Neural cell (in vitro differentiated cells): ENCODE data around the gene NUTM1. TPM values are rescaled to one million over a fixed set of nuclear protein-coding genes. Genes with fewer than 3 reads are reported as not detected.
A peak's percentile ranks its signal among the peaks of the same experiment; 100 is the strongest.

Experiments used
- H2AFZ ChIP-seq: fragments of 200-600, 300-800 bp; sonication (generic), shearing (Covaris generic); 2 replicates; pipeline ENCODE4 v1.6.0; 2014; ENCODE audit warnings: low read depth, mild to moderate bottlenecking, antibody characterized with exemption, low read length, moderate library complexity
- H3F3A ChIP-seq: fragments of 200-600 bp; shearing (Covaris generic); 2 replicates; pipeline ENCODE4 v1.6.1; 2016; ENCODE audit warnings: mild to moderate bottlenecking, moderate library complexity, mixed read lengths, antibody characterized with exemption, low read length; ENCODE audit not compliant: insufficient read depth, poor library complexity, severe bottlenecking
- H3K27ac ChIP-seq: fragments of 200-600, 300-800 bp; sonication (generic), shearing (Covaris generic); 2 replicates; pipeline ENCODE4 v1.5.1; 2014; ENCODE audit warnings: mild to moderate bottlenecking, low read length, moderate library complexity
- H3K27me3 ChIP-seq: fragments of 300-800, 200-600 bp; sonication (generic), shearing (Covaris generic); 2 replicates; pipeline ENCODE4 v1.6.0; 2014; ENCODE audit warnings: mild to moderate bottlenecking, low read depth, low read length, moderate library complexity; ENCODE audit not compliant: insufficient read depth
- H3K36me3 ChIP-seq: fragments of 300-800, 200-600 bp; sonication (generic), shearing (Covaris generic); 2 replicates; pipeline ENCODE4 v1.5.1; 2014; ENCODE audit warnings: mild to moderate bottlenecking, antibody characterized with exemption, low read length, moderate library complexity; ENCODE audit not compliant: insufficient read depth
- H3K4me2 ChIP-seq: fragments of 300-800, 200-600 bp; sonication (generic), shearing (Covaris generic); 2 replicates; pipeline ENCODE4 v1.6.0; 2014; ENCODE audit warnings: mild to moderate bottlenecking, low read length
- H3K4me3 ChIP-seq: fragments of 300-800, 200-600 bp; sonication (generic), shearing (Covaris generic); 2 replicates; pipeline ENCODE4 v1.5.1; 2014; ENCODE audit warnings: mild to moderate bottlenecking, low read length, moderate library complexity
- H3K79me2 ChIP-seq: fragments of 200-600 bp; shearing (Covaris generic); replicated peaks from 2 replicates; pipeline ENCODE4 v1.6.0; 2014; ENCODE audit warnings: mild to moderate bottlenecking, low read length, moderate library complexity; ENCODE audit not compliant: insufficient read depth
- H3K9ac ChIP-seq: fragments of 300-800, 200-600 bp; sonication (generic), shearing (Covaris generic); 2 replicates; pipeline ENCODE4 v1.6.1; 2016; ENCODE audit warnings: mild to moderate bottlenecking, low read length, mixed read lengths
- H3K9me2 ChIP-seq: fragments of 200-600 bp; shearing (Covaris generic); 2 replicates; pipeline ENCODE4 v1.6.1; 2016; ENCODE audit warnings: mild to moderate bottlenecking, low read length, mixed read lengths; ENCODE audit not compliant: insufficient read depth
- H3K9me3 ChIP-seq: fragments of 200-600, 300-800 bp; sonication (generic), shearing (Covaris generic); 2 replicates; pipeline ENCODE4 v1.6.1; 2016; ENCODE audit warnings: mild to moderate bottlenecking, mixed run types, low read length, moderate library complexity, mixed read lengths
- H4K20me1 ChIP-seq: fragments of 200-600 bp; shearing (Covaris generic); 2 replicates; pipeline ENCODE4 v1.6.1; 2016; ENCODE audit warnings: mild to moderate bottlenecking, mixed run types; ENCODE audit not compliant: insufficient read depth
- CTCF ChIP-seq: fragments of 450-650 bp; IDR thresholded peaks from 2 replicates; pipeline ENCODE4 v1.5.1; 2014; ENCODE audit warnings: antibody characterized with exemption, mild to moderate bottlenecking, moderate library complexity; ENCODE audit not compliant: poor library complexity, severe bottlenecking
- EP300 ChIP-seq: fragments of 450-650 bp; conservative IDR thresholded peaks from 2 replicates; pipeline ENCODE4 v1.6.1; 2014; ENCODE audit warnings: antibody characterized with exemption, mild to moderate bottlenecking, moderate library complexity; ENCODE audit not compliant: poor library complexity, severe bottlenecking
- EZH2 ChIP-seq: fragments of 200-600, 300-800 bp; shearing (Covaris generic), sonication (generic); IDR thresholded peaks from 2 replicates; pipeline ENCODE4 v1.6.1; 2014; ENCODE audit warnings: antibody characterized with exemption, low read length, borderline replicate concordance, mild to moderate bottlenecking; ENCODE audit not compliant: insufficient read depth, poor library complexity, severe bottlenecking
- MXI1 ChIP-seq: fragments of 450-650 bp; conservative IDR thresholded peaks from 2 replicates; pipeline ENCODE4 v1.6.1; 2014; ENCODE audit warnings: antibody characterized with exemption, mild to moderate bottlenecking; ENCODE audit not compliant: poor library complexity, severe bottlenecking
- POLR2AphosphoS5 ChIP-seq: IDR thresholded peaks from 2 replicates; pipeline ENCODE4 v1.6.1; 2012
- RAD21 ChIP-seq: fragments of 450-650 bp; conservative IDR thresholded peaks from 2 replicates; pipeline ENCODE4 v1.6.1; 2014; ENCODE audit warnings: antibody characterized with exemption, mild to moderate bottlenecking, moderate library complexity
- REST ChIP-seq: IDR thresholded peaks from 2 replicates; pipeline ENCODE4 v1.6.1; 2012; ENCODE audit warnings: borderline replicate concordance
- SMC3 ChIP-seq: fragments of 450-650 bp; conservative IDR thresholded peaks from 2 replicates; pipeline ENCODE4 v1.6.1; 2014; ENCODE audit warnings: antibody characterized with exemption, mild to moderate bottlenecking, moderate library complexity; ENCODE audit not compliant: poor library complexity
- TAF1 ChIP-seq: IDR thresholded peaks from 2 replicates; pipeline ENCODE4 v1.6.1; 2012; ENCODE audit warnings: low read depth
- polyA plus RNA-seq: library from polyadenylated mRNA; depleted of rRNA; stranded (reverse); fragments of >200 nt; gene quantifications from 2 replicates; pipeline ENCODE4 v1.2.3, GENCODE V29; 2014

NUTM1 gene
- polyA plus RNA-seq, 1 donor from 2014 or later, result not detected

GRCh38 chr15:34331809-34332208 is 11.3 kb upstream of the NUTM1 start:
- Histone ChIP-seq H3K9me2 (no peaks in the 10 kb centered on the region), H3K27me3 (no peaks in the 10 kb centered on the region), H3K9me3 (no peaks in the 10 kb centered on the region), H3K9ac (no peak overlapping the region), H3F3A (no peaks in the 10 kb centered on the region), H4K20me1 (no peaks in the 10 kb centered on the region), H3K36me3 (no peaks in the 10 kb centered on the region), H3K4me3 (no peak overlapping the region), H2AFZ (no peak overlapping the region), H3K4me2 (no peak overlapping the region), H3K27ac (no peak overlapping the region), H3K79me2 (peaks cover 6% of the 10 kb centered on the region)
- no peak for TF ChIP-seq REST

GRCh38 chr15:34332553-34333120 is 10.5 kb upstream of the NUTM1 start:
- Histone ChIP-seq H2AFZ (no peak overlapping the region), H3K36me3 (no peaks in the 10 kb centered on the region), H3K79me2 (peaks cover 9% of the 10 kb centered on the region), H3F3A (no peaks in the 10 kb centered on the region), H3K9me2 (no peaks in the 10 kb centered on the region), H4K20me1 (no peaks in the 10 kb centered on the region), H3K9ac (no peak overlapping the region), H3K27me3 (no peaks in the 10 kb centered on the region), H3K4me2 (no peak overlapping the region), H3K27ac (no peak overlapping the region), H3K9me3 (no peaks in the 10 kb centered on the region), H3K4me3 (no peak overlapping the region)
- TF ChIP-seq MXI1 (no peak), SMC3 (no peak)

GRCh38 chr15:34334672-34335071 is 8.4 kb upstream of the NUTM1 start:
- H2AFZ ChIP-seq, result no peak overlapping the region
- TF ChIP-seq SMC3 (no peak), CTCF (no peak), EP300 (no peak), REST (no peak), MXI1 (no peak), EZH2 (no peak), TAF1 (no peak), RAD21 (no peak), POLR2AphosphoS5 (no peak)
- peak overlapping the region; percentile 96 for H3K4me2 ChIP-seq
- H3K4me3 ChIP-seq, result peak overlapping the region; percentile 99
- no peaks in the 10 kb centered on the region for H3K9me3 ChIP-seq
- no peak overlapping the region for H3K9ac ChIP-seq
- H4K20me1 ChIP-seq, result no peaks in the 10 kb centered on the region
- H3K27ac ChIP-seq, result no peak overlapping the region
- H3K27me3 ChIP-seq, result no peaks in the 10 kb centered on the region
- H3K9me2 ChIP-seq, result no peaks in the 10 kb centered on the region
- H3K79me2 ChIP-seq, result peaks cover 9% of the 10 kb centered on the region
- H3K36me3 ChIP-seq, result no peaks in the 10 kb centered on the region
- H3F3A ChIP-seq, result no peaks in the 10 kb centered on the region
